Measurements from ENCODE around the gene TNFRSF4. TPM values are rescaled to one million over a fixed set of nuclear protein-coding genes. Genes with fewer than 3 reads are reported as not detected.

The TNFRSF4 gene
- total and polyA plus RNA-seq, 2 donors (not counting 1 experiment from before 2014, with no cell fraction given), result 0.05 to 0.17 TPM

DNA sequence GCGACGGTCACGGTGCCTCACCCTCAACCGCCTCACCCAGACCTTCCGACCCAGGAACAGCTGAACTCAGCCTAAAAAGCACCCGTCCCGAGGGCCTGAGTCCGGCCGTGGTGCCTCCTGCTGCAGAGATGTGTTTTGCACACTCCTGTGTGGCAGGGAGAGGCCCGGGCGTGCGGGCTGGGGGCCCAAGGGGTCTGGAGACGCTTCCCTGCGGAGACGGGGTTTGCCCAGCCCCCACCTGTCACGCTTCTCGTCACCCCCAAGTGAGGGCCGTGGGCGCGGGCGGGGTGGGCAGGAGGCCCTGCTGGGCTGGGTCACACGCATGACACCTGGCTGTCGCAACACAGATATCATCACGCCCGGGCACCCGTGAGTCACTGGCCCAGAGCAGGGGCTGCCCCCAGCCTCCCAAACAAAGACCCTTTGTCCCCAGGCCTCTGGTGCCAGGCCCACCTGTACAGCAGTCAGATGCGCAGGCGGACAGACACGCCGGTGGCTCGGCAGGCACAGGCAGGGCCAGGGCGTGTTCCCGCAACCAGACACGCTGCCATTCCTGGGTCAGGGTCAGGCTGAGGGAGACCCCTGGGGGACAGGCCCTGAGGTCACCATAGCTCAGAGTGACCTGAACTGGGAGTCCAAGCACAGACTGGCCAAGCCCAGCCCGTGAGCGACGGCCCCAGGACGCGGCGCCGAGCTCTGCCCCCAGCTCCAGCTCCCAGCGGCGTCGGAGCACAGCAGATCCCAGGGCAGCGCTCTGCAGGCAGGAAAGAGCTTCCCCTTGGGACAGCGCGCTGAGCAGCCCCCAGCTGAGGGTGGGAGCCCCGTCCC lies 24.1 kb upstream of the TNFRSF4 start:
- Histone ChIP-seq H3K9ac (ENCODE audit: insufficient read depth, low read length) (no peak overlapping the region), H3K9me3 (ENCODE audit: control insufficient read depth, insufficient read depth, low read depth, low read length) (no peaks in the 10 kb centered on the region), H3K79me2 (ENCODE audit: control insufficient read depth, insufficient read depth, low read length) (peaks cover 8% of the 10 kb centered on the region), H3K4me3 (replicated peaks in 1 of 4; ENCODE audit: control extremely low read depth in 1 of 4, insufficient read depth in 1 of 4, low read depth in 3 of 4, low read length in 4 of 4) (no peak overlapping the region), H3K4me2 (ENCODE audit: extremely low read depth, insufficient read depth, low read length) (peak overlapping the region; percentile 5), H4K20me1 (ENCODE audit: control insufficient read depth, extremely low read depth, insufficient read depth, low read length) (no peaks in the 10 kb centered on the region), H3K27ac (ENCODE audit: insufficient read depth, low read length) (no peak overlapping the region), H3K36me3 (ENCODE audit: control insufficient read depth, insufficient read depth, low read length) (peaks cover 4% of the 10 kb centered on the region), H3K27me3 (ENCODE audit: control insufficient read depth, insufficient read depth, low read length) (no peaks in the 10 kb centered on the region), H2AFZ (ENCODE audit: low read length) (no peak overlapping the region), H3K4me1 (ENCODE audit: control insufficient read depth, extremely low read depth, insufficient read depth, low read length) (peaks cover 6% of the 10 kb centered on the region)
- no peak for TF ChIP-seq EZH2 (IDR thresholded peaks at IDR 0.05; ENCODE audit: low read length, missing control alignments)
- TF ChIP-seq, protein P1, sequence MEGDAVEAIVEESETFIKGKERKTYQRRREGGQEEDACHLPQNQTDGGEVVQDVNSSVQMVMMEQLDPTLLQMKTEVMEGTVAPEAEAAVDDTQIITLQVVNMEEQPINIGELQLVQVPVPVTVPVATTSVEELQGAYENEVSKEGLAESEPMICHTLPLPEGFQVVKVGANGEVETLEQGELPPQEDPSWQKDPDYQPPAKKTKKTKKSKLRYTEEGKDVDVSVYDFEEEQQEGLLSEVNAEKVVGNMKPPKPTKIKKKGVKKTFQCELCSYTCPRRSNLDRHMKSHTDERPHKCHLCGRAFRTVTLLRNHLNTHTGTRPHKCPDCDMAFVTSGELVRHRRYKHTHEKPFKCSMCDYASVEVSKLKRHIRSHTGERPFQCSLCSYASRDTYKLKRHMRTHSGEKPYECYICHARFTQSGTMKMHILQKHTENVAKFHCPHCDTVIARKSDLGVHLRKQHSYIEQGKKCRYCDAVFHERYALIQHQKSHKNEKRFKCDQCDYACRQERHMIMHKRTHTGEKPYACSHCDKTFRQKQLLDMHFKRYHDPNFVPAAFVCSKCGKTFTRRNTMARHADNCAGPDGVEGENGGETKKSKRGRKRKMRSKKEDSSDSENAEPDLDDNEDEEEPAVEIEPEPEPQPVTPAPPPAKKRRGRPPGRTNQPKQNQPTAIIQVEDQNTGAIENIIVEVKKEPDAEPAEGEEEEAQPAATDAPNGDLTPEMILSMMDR (conservative IDR thresholded peaks at IDR 0.05 in 1 of 2, IDR thresholded peaks at IDR 0.05 in 1 of 2; ENCODE audit: low read depth in 1 of 2, low read length in 2 of 2), result no peak
- DNase-seq (ENCODE audit: low read depth in 2 of 2), result no peak

DNA sequence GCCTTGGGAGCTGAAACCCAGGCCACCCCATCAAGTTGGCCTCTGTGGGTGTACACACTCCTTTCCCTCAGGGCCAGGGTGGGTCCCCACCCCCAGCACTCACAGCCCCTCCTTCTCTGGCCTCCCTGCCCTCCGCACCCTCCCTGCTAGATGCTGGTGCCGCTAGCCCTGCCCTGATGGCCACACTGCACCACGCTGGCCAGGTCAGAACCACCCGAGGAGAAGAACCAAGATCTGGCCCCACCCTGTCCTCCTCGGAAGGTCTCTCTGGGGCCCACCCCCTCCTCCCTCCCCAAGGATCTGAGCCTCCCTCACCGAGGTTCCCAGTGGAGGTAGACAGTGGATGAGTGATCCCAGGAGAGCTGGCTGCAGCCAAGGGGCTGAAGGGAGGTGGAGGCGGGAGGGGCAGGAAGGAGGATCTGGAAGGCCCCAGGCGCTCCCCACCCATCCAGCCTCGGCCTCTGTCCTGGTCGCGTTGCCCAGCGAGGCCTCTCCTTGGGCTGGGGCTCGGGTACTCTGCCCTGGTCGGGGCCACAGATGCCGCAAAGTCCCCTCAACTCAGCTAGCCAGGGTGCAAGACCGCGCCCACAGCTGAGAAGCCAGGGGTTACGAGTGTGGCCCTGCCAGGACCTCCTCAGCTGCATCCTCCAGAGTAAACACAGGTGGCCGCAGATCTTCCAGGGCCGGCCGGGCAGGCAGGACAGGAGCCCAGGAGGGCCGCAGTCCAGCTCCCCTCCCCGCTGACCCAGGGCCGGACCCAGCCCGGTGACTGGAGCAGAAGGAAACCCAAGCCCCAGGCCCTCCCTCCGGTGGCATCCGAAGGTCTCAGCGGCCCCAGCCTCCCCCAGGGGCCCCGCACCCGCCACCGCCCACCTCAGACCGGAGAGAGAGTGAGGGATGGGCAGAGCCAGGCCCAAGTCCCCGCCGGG lies 23.3 kb upstream of the TNFRSF4 start:
- no peak for DNase-seq (ENCODE audit: low read depth in 2 of 2)
- H3K27me3 ChIP-seq (ENCODE audit: control insufficient read depth, insufficient read depth, low read length), result no peaks in the 10 kb centered on the region
- H3K79me2 ChIP-seq (ENCODE audit: control insufficient read depth, insufficient read depth, low read length), result peaks cover 15% of the 10 kb centered on the region
- no peak overlapping the region for H3K27ac ChIP-seq (ENCODE audit: insufficient read depth, low read length)
- H3K9ac ChIP-seq (ENCODE audit: insufficient read depth, low read length), result peak overlapping the region; percentile 2
- H3K4me1 ChIP-seq (ENCODE audit: control insufficient read depth, extremely low read depth, insufficient read depth, low read length), result peaks cover 6% of the 10 kb centered on the region
- TF ChIP-seq EZH2 (IDR thresholded peaks at IDR 0.05; ENCODE audit: low read length, missing control alignments), result no peak
- TF ChIP-seq, protein P1 (conservative IDR thresholded peaks at IDR 0.05 in 1 of 2, IDR thresholded peaks at IDR 0.05 in 1 of 2; ENCODE audit: low read depth in 1 of 2, low read length in 2 of 2), result no peak
- peak overlapping the region; percentile 5 for H3K4me2 ChIP-seq (ENCODE audit: extremely low read depth, insufficient read depth, low read length)
- no peaks in the 10 kb centered on the region for H3K9me3 ChIP-seq (ENCODE audit: control insufficient read depth, insufficient read depth, low read depth, low read length)
- H3K4me3 ChIP-seq (replicated peaks in 1 of 4; ENCODE audit: control extremely low read depth in 1 of 4, insufficient read depth in 1 of 4, low read depth in 3 of 4, low read length in 4 of 4), result no peak overlapping the region
- H2AFZ ChIP-seq (ENCODE audit: low read length), result no peak overlapping the region
- H3K36me3 ChIP-seq (ENCODE audit: control insufficient read depth, insufficient read depth, low read length), result peaks cover 7% of the 10 kb centered on the region
- no peaks in the 10 kb centered on the region for H4K20me1 ChIP-seq (ENCODE audit: control insufficient read depth, extremely low read depth, insufficient read depth, low read length)

DNA sequence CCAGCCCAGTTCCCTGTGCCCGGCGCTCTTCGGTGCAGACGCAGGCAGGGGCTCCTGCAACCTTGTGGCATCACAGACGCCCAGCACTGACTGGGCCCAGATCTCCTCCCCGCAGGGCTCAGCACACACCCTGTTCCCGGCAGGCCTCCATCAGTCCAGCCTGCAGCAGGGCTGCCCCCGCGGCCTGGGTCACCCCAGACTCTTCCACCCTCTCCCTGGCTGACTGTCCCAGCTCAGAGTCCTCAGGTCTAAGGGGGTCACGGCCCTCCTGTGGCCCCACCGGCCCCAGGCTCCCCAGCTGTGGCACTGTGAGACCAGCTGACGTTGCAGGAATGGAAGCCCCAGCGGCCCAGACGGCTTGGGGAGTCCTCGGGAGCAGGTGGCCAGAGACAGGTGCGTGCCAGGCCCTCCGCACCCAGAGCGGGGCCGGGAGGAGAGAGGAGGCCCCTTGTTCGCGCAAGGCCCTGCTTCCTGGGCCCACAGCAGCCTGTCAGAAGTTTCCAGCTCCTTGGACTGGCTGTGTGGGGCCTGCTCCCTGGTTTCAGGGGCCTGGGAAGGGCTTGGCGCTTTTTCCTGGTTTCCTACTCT lies 22.3 kb upstream of the TNFRSF4 start:
- Histone ChIP-seq H3K4me3 (replicated peaks in 1 of 4; ENCODE audit: control extremely low read depth in 1 of 4, insufficient read depth in 1 of 4, low read depth in 3 of 4, low read length in 4 of 4) (no peak overlapping the region), H3K36me3 (ENCODE audit: control insufficient read depth, insufficient read depth, low read length) (peaks cover 7% of the 10 kb centered on the region), H3K9me3 (ENCODE audit: control insufficient read depth, insufficient read depth, low read depth, low read length) (no peaks in the 10 kb centered on the region), H3K4me1 (ENCODE audit: control insufficient read depth, extremely low read depth, insufficient read depth, low read length) (peaks cover 6% of the 10 kb centered on the region), H3K79me2 (ENCODE audit: control insufficient read depth, insufficient read depth, low read length) (peaks cover 17% of the 10 kb centered on the region), H4K20me1 (ENCODE audit: control insufficient read depth, extremely low read depth, insufficient read depth, low read length) (no peaks in the 10 kb centered on the region), H2AFZ (ENCODE audit: low read length) (no peak overlapping the region), H3K9ac (ENCODE audit: insufficient read depth, low read length) (no peak overlapping the region), H3K4me2 (ENCODE audit: extremely low read depth, insufficient read depth, low read length) (no peak overlapping the region), H3K27me3 (ENCODE audit: control insufficient read depth, insufficient read depth, low read length) (no peaks in the 10 kb centered on the region), H3K27ac (ENCODE audit: insufficient read depth, low read length) (no peak overlapping the region)
- DNase-seq (ENCODE audit: low read depth in 2 of 2), result no peak
- no peak for TF ChIP-seq EZH2 (IDR thresholded peaks at IDR 0.05; ENCODE audit: low read length, missing control alignments)
- TF ChIP-seq, protein P1 (conservative IDR thresholded peaks at IDR 0.05 in 1 of 2, IDR thresholded peaks at IDR 0.05 in 1 of 2; ENCODE audit: low read depth in 1 of 2, low read length in 2 of 2), result no peak

Data from fibroblast of lung (primary cell).